Lung (tissue), 12 donors: ENCODE data around the gene CFAP20DC. TPM values are rescaled to one million over a fixed set of nuclear protein-coding genes. Genes with fewer than 3 reads are reported as not detected.

Experiments used
- ATAC-seq: fragments of 200-7000 bp; cut with Tn5 transposase; one replicate; pipeline ENCODE4 v1.9.1; 2020; ENCODE audit warnings: moderate number of reproducible peaks; ENCODE audit not compliant: insufficient read depth, low FRiP score
- DNase-seq, 3 donors: peaks; one replicate each; pipeline ENCODE4 v3.0.0-alpha.2; 2013 to 2017
- H3K27ac ChIP-seq, 2 donors: one replicate each; pipeline ENCODE4 v1.5.1; 2013; ENCODE audit warnings: mild to moderate bottlenecking in 2 of 2, moderate library complexity in 2 of 2, control low read depth in 1 of 2, inconsistent platforms in 1 of 2, low read depth in 1 of 2, low read length in 1 of 2
- H3K27me3 ChIP-seq, 3 donors: one replicate each; pipeline ENCODE4 v1.5.1; 2013; ENCODE audit warnings: low read length in 2 of 3; ENCODE audit not compliant: control insufficient read depth in 3 of 3, insufficient read depth in 3 of 3
- H3K36me3 ChIP-seq, 4 donors: one replicate each; pipeline ENCODE4 v1.5.1; 2013; ENCODE audit warnings: low read length in 4 of 4, mild to moderate bottlenecking in 1 of 4, moderate library complexity in 1 of 4; ENCODE audit not compliant: control insufficient read depth in 4 of 4, insufficient read depth in 4 of 4
- H3K4me1 ChIP-seq, 5 donors: one replicate each; pipeline ENCODE4 v1.5.1; 2013; ENCODE audit warnings: low read length in 5 of 5, mild to moderate bottlenecking in 2 of 5, moderate library complexity in 1 of 5; ENCODE audit not compliant: control insufficient read depth in 5 of 5, insufficient read depth in 5 of 5
- H3K4me3 ChIP-seq: one replicate; pipeline ENCODE4 v1.5.1; 2013; ENCODE audit warnings: mild to moderate bottlenecking, control low read depth, moderate library complexity
- H3K9ac ChIP-seq, 2 donors: one replicate each; pipeline ENCODE4 v1.5.1; 2013; ENCODE audit warnings: low read length in 2 of 2, control low read depth in 1 of 2; ENCODE audit not compliant: insufficient read depth in 1 of 2
- H3K9me3 ChIP-seq, 4 donors: one replicate each; pipeline ENCODE4 v1.5.1; 2013; ENCODE audit warnings: low read length in 3 of 4, mild to moderate bottlenecking in 1 of 4, moderate library complexity in 1 of 4; ENCODE audit not compliant: control insufficient read depth in 4 of 4, insufficient read depth in 3 of 4
- WGBS, 2 donors: extraction: QIAGEN DNeasy Blood & Tissue Kit; methylation state at CpG; one replicate each; pipeline ENCODE4 v1.1.7; 2013; 5-methylcytosine and 5-hydroxymethylcytosine counted together
- polyA plus RNA-seq, 2 donors: library from polyadenylated mRNA; stranded (reverse); fragments of 200-250 nt; gene quantifications; one replicate each; pipeline ENCODE4 v1.2.1, GENCODE V29; 2013
- total RNA-seq, 2 donors: library from RNA; depleted of rRNA in 1 of 2; stranded (reverse); fragments of >200 nt in 1 of 2; gene quantifications; one replicate each; pipeline ENCODE4 v1.2.1, GENCODE V29; 2014 to 2021
- TF ChIP-seq, protein P1 (sequence below): IDR thresholded peaks from 2 replicates; pipeline ENCODE4 v1.5.1; 2012; ENCODE audit warnings: mild to moderate bottlenecking; ENCODE audit errors: control extremely low read depth, extremely low read depth
- donor health status: control.
- donor health status: control.
- donor health status: Bipolar disorder and iron deficiency.
- donor health status: healthy.
- donor health status: DM: yes; HTN: yes; CAD: no.

CFAP20DC gene
- total and polyA plus RNA-seq, 4 donors: 0.47 to 5.4 (median 1.5) TPM

DNA sequence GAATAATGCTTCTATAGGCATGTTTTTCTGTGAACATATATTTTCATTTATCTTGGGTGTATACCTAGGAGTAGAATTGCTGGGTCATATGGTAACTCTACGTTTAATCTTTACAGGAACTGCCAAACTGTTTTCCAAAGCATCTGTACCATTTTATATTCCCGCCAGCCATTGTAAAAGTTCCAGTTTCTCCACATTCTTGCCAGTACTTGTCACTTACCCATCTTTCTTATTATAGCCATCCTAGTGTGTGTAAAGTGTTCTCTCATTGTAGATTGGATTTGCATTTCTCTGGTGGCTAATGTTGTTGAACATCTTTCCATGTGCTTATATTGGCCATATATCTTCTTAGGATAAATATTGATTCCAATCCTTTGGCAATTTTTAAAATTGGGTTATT, 31.2 kb upstream of the CFAP20DC start:
- H3K9ac ChIP-seq: no peak overlapping the region
- no peaks in the 10 kb centered on the region for H3K36me3 ChIP-seq
- no peaks in the 10 kb centered on the region for H3K9me3 ChIP-seq
- peaks cover 0 to 12% (median 0%) of the 10 kb centered on the region in 5 donors for H3K4me1 ChIP-seq
- TF ChIP-seq, protein P1, sequence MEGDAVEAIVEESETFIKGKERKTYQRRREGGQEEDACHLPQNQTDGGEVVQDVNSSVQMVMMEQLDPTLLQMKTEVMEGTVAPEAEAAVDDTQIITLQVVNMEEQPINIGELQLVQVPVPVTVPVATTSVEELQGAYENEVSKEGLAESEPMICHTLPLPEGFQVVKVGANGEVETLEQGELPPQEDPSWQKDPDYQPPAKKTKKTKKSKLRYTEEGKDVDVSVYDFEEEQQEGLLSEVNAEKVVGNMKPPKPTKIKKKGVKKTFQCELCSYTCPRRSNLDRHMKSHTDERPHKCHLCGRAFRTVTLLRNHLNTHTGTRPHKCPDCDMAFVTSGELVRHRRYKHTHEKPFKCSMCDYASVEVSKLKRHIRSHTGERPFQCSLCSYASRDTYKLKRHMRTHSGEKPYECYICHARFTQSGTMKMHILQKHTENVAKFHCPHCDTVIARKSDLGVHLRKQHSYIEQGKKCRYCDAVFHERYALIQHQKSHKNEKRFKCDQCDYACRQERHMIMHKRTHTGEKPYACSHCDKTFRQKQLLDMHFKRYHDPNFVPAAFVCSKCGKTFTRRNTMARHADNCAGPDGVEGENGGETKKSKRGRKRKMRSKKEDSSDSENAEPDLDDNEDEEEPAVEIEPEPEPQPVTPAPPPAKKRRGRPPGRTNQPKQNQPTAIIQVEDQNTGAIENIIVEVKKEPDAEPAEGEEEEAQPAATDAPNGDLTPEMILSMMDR: no peak
- DNase-seq (no peak), ATAC-seq (no peak)
- H3K27me3 ChIP-seq: no peaks in the 10 kb centered on the region
- H3K4me3 ChIP-seq: no peak overlapping the region
- 85 to 97% methylated on average over 2 of the region's 2 CpGs for WGBS, 2 donors
- H3K27ac ChIP-seq: no peak overlapping the region

DNA sequence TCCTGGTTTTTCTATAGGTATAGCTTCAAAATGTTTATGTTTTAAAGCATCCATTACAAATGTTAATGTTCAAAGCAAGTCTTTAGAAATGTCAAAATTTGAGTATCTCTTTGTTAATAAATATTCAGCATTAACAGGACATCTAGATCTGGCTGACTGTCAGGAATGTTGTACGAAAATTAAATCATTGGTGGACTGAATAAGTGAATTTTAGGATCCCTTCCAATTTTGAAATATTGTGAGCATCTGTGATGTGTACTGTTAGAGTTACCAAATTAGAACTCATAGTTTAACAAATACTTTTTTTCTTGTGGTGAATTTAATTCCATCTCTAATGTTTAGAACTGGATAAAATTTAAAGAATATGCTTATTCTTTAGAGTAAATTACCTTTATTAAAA, 30.1 kb upstream of the CFAP20DC start:
- peaks cover 0 to 12% (median 0%) of the 10 kb centered on the region in 5 donors for H3K4me1 ChIP-seq
- DNase-seq (no peak), ATAC-seq (no peak)
- 52 to 77% methylated on average over 1 of the region's 1 CpG for WGBS, 2 donors
- H3K27ac ChIP-seq: no peak overlapping the region
- H3K9me3 ChIP-seq: no peaks in the 10 kb centered on the region
- H3K27me3 ChIP-seq: no peaks in the 10 kb centered on the region
- no peaks in the 10 kb centered on the region for H3K36me3 ChIP-seq
- TF ChIP-seq, protein P1: no peak
- no peak overlapping the region for H3K9ac ChIP-seq
- no peak overlapping the region for H3K4me3 ChIP-seq

DNA sequence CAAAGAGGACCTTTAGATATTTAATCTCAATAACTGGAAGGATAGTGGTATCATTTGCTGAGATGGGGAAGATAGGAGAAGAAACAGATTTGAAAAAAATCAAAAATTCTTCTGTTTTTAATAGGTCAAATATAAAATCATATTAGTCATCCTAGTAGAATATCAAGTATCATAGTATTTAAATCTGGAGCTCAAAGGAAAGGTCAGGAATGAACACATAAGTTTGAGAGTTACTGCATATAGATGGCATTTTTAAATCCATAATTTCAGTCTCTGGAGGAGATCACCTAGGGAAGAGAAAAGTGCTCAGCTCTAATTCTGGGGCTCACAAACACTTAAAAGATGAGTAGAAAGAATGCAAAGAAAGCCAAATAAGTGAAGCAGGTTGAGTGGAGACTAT, 24.9 kb upstream of the CFAP20DC start:
- H3K9ac ChIP-seq: no peak overlapping the region
- peaks cover 0 to 9% (median 0%) of the 10 kb centered on the region in 5 donors for H3K4me1 ChIP-seq
- no peak overlapping the region for H3K4me3 ChIP-seq
- H3K9me3 ChIP-seq: no peaks in the 10 kb centered on the region
- ATAC-seq (no peak), DNase-seq (no peak)
- TF ChIP-seq, protein P1: no peak
- no peaks in the 10 kb centered on the region for H3K36me3 ChIP-seq
- H3K27ac ChIP-seq: no peak overlapping the region
- H3K27me3 ChIP-seq: no peaks in the 10 kb centered on the region

DNA sequence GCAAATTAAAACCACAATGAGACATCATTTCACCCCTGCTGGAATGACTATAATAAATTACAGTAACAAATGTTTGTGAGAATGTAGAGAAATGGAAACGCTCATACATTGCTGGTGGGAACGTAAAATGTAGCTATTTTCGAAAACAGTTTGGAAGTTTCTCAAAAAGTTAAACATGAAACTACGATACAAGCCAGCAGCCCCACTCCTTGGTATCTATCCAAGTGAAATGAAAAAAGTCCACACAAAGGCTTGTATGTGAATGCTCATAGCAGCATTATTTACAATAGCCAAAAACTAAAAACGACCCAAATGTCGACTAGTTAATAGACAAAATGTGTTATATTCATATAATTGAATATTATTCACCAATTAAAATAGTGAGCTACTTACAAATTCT, 22.9 kb upstream of the CFAP20DC start:
- Histone ChIP-seq H3K4me3 (no peak overlapping the region), H3K4me1 (peaks cover 0 to 9% (median 0%) of the 10 kb centered on the region in 5 donors), H3K9me3 (no peaks in the 10 kb centered on the region), H3K27ac (no peak overlapping the region), H3K9ac (peak overlapping the region in 1 of 2 donors; percentile 8), H3K36me3 (no peaks in the 10 kb centered on the region), H3K27me3 (no peaks in the 10 kb centered on the region)
- DNase-seq (peak in 2 of 3 donors; percentile 77 to 91), ATAC-seq (no peak)
- TF ChIP-seq, protein P1: no peak
- WGBS, 2 donors: 73% methylated on average over 6 of the region's 6 CpGs
